HepG2 (cell line): ENCODE results near the gene CPHXL. TPM values are rescaled to one million over a fixed set of nuclear protein-coding genes. Genes with fewer than 3 reads are reported as not detected.

Experiments
- ATAC-seq: fragments of 200-7000 bp; cut with Tn5 transposase; 3 replicates; pipeline ENCODE4 v1.9.1; 2020; ENCODE audit warnings: mild to moderate bottlenecking, moderate library complexity
- BruUV-seq: library from RNA; stranded (reverse); fragments of 400-500 nt; replicated peaks from 2 replicates; lab custom pipeline; 2021; lab: Mats Ljungman, UMichigan
- CTCF ChIA-PET: fragments of 300-600 bp; formaldehyde crosslinking; extraction: SDS; loops from one replicate; lab custom pipeline; 2021; ENCODE audit warnings: low total read pairs, inconsistent platforms, low intra/inter-chr PET ratio; lab: Yijun Ruan, JAX
- POLR2A ChIA-PET: fragments of 350-600 bp; sonication (Branson Sonifier 250); formaldehyde crosslinking; loops from one replicate; lab custom pipeline; 2020; ENCODE audit warnings: antibody characterized with exemption, inconsistent platforms; lab: Yijun Ruan, JAX
- DNase-seq: peaks from one replicate; pipeline ENCODE4 v3.0.0-alpha.2; 2015; ENCODE audit warnings: low spot score
- FAIRE-seq: peaks from 3 replicates; lab custom pipeline; 2011; peaks lifted over from hg19 to GRCh38; lab: Jason Lieb, UNC
- H2AFZ ChIP-seq: one replicate; pipeline ENCODE4 v1.6.1; 2011; ENCODE audit warnings: low read length, inconsistent platforms
- H3K27ac ChIP-seq: fragments of 300-600 bp; 3 replicates; pipeline ENCODE4 v1.8.0; 2011; ENCODE audit warnings: mixed run types, mild to moderate bottlenecking, mixed read lengths, low read length, inconsistent platforms; ENCODE audit not compliant: insufficient read depth; ENCODE audit errors: extremely low read length
- H3K27me3 ChIP-seq, 2 experiments: fragments of 200-600 bp in 1 of 2; 2 replicates in 1 of 2; 3 replicates in 1 of 2; pipeline versions ENCODE4 v1.6.0 to v1.8.0; 2011; ENCODE audit warnings: low read length in 2 of 2, mild to moderate bottlenecking in 2 of 2, moderate library complexity in 2 of 2, inconsistent platforms in 1 of 2; ENCODE audit not compliant: insufficient read depth in 2 of 2, control insufficient read depth in 1 of 2
- H3K36me3 ChIP-seq, 2 experiments: fragments of 200-600 bp in 1 of 2; replicated peaks in 1 of 2; 2 replicates in 1 of 2; 3 replicates in 1 of 2; pipeline versions ENCODE4 v1.5.1 to v1.8.0; 2011; ENCODE audit warnings: low read length in 2 of 2, inconsistent platforms in 1 of 2; ENCODE audit not compliant: insufficient read depth in 2 of 2, control insufficient read depth in 1 of 2
- H3K4me1 ChIP-seq: 2 replicates; pipeline ENCODE4 v1.5.1; 2012; ENCODE audit warnings: low read length, inconsistent platforms; ENCODE audit not compliant: insufficient read depth
- H3K4me2 ChIP-seq: 2 replicates; pipeline ENCODE4 v1.6.0; 2011; ENCODE audit warnings: low read depth, low read length, inconsistent platforms
- H3K4me3 ChIP-seq, 3 experiments: fragments of 200-600 bp in 1 of 3; sonication (generic), shearing (Covaris generic) in 1 of 3; replicated peaks in 1 of 3; 2 replicates each; pipeline ENCODE4 v1.5.1; 2011 to 2016; ENCODE audit warnings: low read length in 3 of 3, inconsistent platforms in 2 of 3, low read depth in 2 of 3, mild to moderate bottlenecking in 2 of 3, control low read depth in 1 of 3, mixed read lengths in 1 of 3; ENCODE audit not compliant: insufficient read depth in 1 of 3
- H3K79me2 ChIP-seq: one replicate; pipeline ENCODE4 v1.6.1; 2011; ENCODE audit warnings: low read length, inconsistent platforms; ENCODE audit not compliant: insufficient read depth
- H3K9ac ChIP-seq: 2 replicates; pipeline ENCODE4 v1.6.0; 2011; ENCODE audit warnings: mild to moderate bottlenecking, low read depth, low read length, inconsistent platforms; ENCODE audit not compliant: insufficient read depth
- H3K9me3 ChIP-seq: 2 replicates; pipeline ENCODE4 v1.5.1; 2012; ENCODE audit warnings: mild to moderate bottlenecking, low read length
- H4K20me1 ChIP-seq: 2 replicates; pipeline ENCODE4 v1.6.0; 2011; ENCODE audit warnings: inconsistent platforms, mild to moderate bottlenecking, low read length, moderate library complexity; ENCODE audit not compliant: insufficient read depth
- HHEX ChIP-seq: IDR thresholded peaks from 2 replicates; pipeline ENCODE4 v1.6.1; 2016; ENCODE audit warnings: control low read depth
- NR2F6 ChIP-seq, 2 experiments: IDR thresholded peaks; 2 replicates each; pipeline ENCODE4 v1.6.1; 2016; ENCODE audit warnings: antibody characterized with exemption in 1 of 2, mild to moderate bottlenecking in 1 of 2
- PAX8 ChIP-seq: sonication (generic); formaldehyde crosslinking; IDR thresholded peaks from 2 replicates; pipeline ENCODE4 v1.8.0; 2022; ENCODE audit warnings: mild to moderate bottlenecking, missing genetic modification reagents, borderline replicate concordance
- SOX5 ChIP-seq: IDR thresholded peaks from 2 replicates; pipeline ENCODE4 v1.6.1; 2016; ENCODE audit warnings: borderline replicate concordance
- ZNF281 ChIP-seq: sonication (generic); formaldehyde crosslinking; IDR thresholded peaks from 2 replicates; pipeline ENCODE4 v1.4.0; 2020; ENCODE audit warnings: missing genetic modification reagents, borderline replicate concordance
- WGBS: methylation state at CpG from one replicate; pipeline ENCODE4 v1.1.6; 2017; ENCODE audit warnings: low lambda C conversion rate; 5-methylcytosine and 5-hydroxymethylcytosine counted together
- in situ Hi-C: cut with HindIII; loops from 2 replicates; pipeline ENCODE4 v1.10.0; 2017; ENCODE audit warnings: low pct_unique_long_range_greater_than_20kb; ENCODE audit not compliant: extremely low pct_ligation_motif_present
- intact Hi-C: fragments of 100-400 bp; cut with micrococcal nuclease; formaldehyde crosslinking; loops from one replicate; pipeline ENCODE4 v1.10.0; 2022; ENCODE audit not compliant: unreplicated experiment
- polyA plus RNA-seq, 8 experiments: library from polyadenylated mRNA; depleted of rRNA in 3 of 8; stranded (reverse) in 7 of 8; unstranded in 1 of 8; fragments of >200 nt; fragmentation: Illumina TruSeq in 4 of 8; extraction: Trizol in 4 of 8; gene quantifications; 2 replicates each; pipeline versions ENCODE4 v1.2.1 to v1.2.3, GENCODE V29; 2011 to 2016; ENCODE audit warnings: low read depth in 4 of 8, missing spikeins in 1 of 8, mixed read lengths in 1 of 8; ENCODE audit not compliant: insufficient read depth in 1 of 8
- total RNA-seq, 5 experiments: library from RNA; depleted of rRNA; stranded (reverse); fragments of >200 nt; fragmentation: Illumina TruSeq; extraction: Trizol; gene quantifications; 2 replicates each; pipeline ENCODE4 v1.2.3, GENCODE V29; 2016; ENCODE audit warnings: low read depth in 1 of 5
- TF ChIP-seq, protein P1 (sequence below): sonication (generic); IDR thresholded peaks from 2 replicates; pipeline ENCODE4 v1.6.1; 2016; ENCODE audit warnings: low read depth, borderline replicate concordance
- TF ChIP-seq, protein P2 (sequence below): sonication (generic); formaldehyde crosslinking; IDR thresholded peaks from 2 replicates; pipeline ENCODE4 v1.5.0; 2020; ENCODE audit warnings: mild to moderate bottlenecking, missing genetic modification reagents, moderate library complexity
- TF ChIP-seq, protein P3 (sequence below): IDR thresholded peaks from 2 replicates; pipeline ENCODE4 v1.6.1; 2016; ENCODE audit warnings: missing genetic modification reagents, missing compliant biosample characterization

Gene CPHXL
- total and polyA plus RNA-seq, 2 of the 13 experiments (the other 11 are each of a cell fraction or from before 2014, with no cell fraction given) = not detected

DNA sequence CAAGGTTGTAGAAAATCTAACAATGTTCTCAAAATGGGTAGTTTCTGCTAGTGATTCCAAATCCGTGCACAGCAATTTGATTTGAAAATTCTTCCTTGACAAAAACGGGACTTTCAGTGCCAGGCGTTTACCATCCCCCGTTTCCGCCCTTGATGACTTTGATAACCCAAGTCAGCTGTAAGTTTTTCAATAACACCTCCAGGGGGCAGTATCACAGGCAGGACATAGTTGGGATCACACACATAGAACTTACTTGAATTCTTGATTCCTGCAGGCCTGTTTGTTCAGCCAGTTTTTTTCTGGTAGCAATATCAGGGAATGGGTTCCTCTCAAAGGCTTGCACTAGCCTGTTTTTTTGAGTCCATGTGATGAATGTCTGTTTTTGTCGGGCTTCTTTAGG, 30.6 kb downstream of the CPHXL start:
- in situ Hi-C loops = no loop called here
- TF ChIP-seq PAX8 (CRISPR knock-in tag) (no peak), SOX5 (CRISPR knock-in tag) (no peak), ZNF281 (CRISPR knock-in tag) (peak; percentile 59; the same call in 1 of the 2 replicates), HHEX (no peak), NR2F6 (IDR thresholded peaks at IDR 0.05) (peak; percentile 32; the same call in 1 of the 2 replicates), NR2F6 (CRISPR knock-in tag; IDR thresholded peaks at IDR 0.05) (0 out of 2 replicates have a peak, but pooled peaks have one; percentile 10)
- TF ChIP-seq, protein P1, sequence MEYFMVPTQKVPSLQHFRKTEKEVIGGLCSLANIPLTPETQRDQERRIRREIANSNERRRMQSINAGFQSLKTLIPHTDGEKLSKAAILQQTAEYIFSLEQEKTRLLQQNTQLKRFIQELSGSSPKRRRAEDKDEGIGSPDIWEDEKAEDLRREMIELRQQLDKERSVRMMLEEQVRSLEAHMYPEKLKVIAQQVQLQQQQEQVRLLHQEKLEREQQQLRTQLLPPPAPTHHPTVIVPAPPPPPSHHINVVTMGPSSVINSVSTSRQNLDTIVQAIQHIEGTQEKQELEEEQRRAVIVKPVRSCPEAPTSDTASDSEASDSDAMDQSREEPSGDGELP = peak; percentile 30; the same call in 1 of the 2 replicates
- TF ChIP-seq, protein P2, sequence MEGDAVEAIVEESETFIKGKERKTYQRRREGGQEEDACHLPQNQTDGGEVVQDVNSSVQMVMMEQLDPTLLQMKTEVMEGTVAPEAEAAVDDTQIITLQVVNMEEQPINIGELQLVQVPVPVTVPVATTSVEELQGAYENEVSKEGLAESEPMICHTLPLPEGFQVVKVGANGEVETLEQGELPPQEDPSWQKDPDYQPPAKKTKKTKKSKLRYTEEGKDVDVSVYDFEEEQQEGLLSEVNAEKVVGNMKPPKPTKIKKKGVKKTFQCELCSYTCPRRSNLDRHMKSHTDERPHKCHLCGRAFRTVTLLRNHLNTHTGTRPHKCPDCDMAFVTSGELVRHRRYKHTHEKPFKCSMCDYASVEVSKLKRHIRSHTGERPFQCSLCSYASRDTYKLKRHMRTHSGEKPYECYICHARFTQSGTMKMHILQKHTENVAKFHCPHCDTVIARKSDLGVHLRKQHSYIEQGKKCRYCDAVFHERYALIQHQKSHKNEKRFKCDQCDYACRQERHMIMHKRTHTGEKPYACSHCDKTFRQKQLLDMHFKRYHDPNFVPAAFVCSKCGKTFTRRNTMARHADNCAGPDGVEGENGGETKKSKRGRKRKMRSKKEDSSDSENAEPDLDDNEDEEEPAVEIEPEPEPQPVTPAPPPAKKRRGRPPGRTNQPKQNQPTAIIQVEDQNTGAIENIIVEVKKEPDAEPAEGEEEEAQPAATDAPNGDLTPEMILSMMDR (CRISPR knock-in tag) = peak; percentile 36; the same call in 1 of the 2 replicates
- TF ChIP-seq, protein P3, sequence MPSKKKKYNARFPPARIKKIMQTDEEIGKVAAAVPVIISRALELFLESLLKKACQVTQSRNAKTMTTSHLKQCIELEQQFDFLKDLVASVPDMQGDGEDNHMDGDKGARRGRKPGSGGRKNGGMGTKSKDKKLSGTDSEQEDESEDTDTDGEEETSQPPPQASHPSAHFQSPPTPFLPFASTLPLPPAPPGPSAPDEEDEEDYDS = no peak
- TF ChIP-seq, all 625 proteins: peak for 4
- no peak overlapping the region for H3K4me3 ChIP-seq
- no peak for ATAC-seq
- no peak overlapping the region for H2AFZ ChIP-seq
- H3K9ac ChIP-seq = no peak overlapping the region
- intact Hi-C loops = no loop called here
- H3K27me3 ChIP-seq = no peaks in the 10 kb centered on the region
- no peaks in the 10 kb centered on the region for H4K20me1 ChIP-seq
- FAIRE-seq = no peak
- H3K27ac ChIP-seq = no peak overlapping the region
- H3K4me2 ChIP-seq = no peak overlapping the region
- POLR2A ChIA-PET = no interaction called here
- no peaks in the 10 kb centered on the region for H3K79me2 ChIP-seq
- peak; percentile 46 for DNase-seq
- H3K4me1 ChIP-seq = no peaks in the 10 kb centered on the region
- WGBS = 19% methylated on average over 6 of the region's 6 CpGs
- CTCF ChIA-PET = interaction anchor here (2.1 kb wide), 1 partner anchor 68 kb away, joined by 8 read pairs; no protein-coding TSS in a partner anchor
- H3K36me3 ChIP-seq = no peaks in the 10 kb centered on the region
- BruUV-seq = no TSS peak
- no peaks in the 10 kb centered on the region for H3K9me3 ChIP-seq
